H9 (cell line): ENCODE measurements around the gene MED15. TPM values are rescaled to one million over a fixed set of nuclear protein-coding genes. Genes with fewer than 3 reads are reported as not detected.

Experiments
- DNase-seq: peaks from one replicate; pipeline ENCODE4 v3.0.0-alpha.2; 2017
- H2AFZ ChIP-seq: one replicate; pipeline ENCODE4 v1.6.1; 2013; ENCODE audit warnings: mild to moderate bottlenecking, low read length, control low read depth, moderate library complexity
- H2AK5ac ChIP-seq: 2 replicates; pipeline ENCODE4 v1.6.1; 2013; ENCODE audit warnings: low read length, control low read depth, mixed read lengths; ENCODE audit not compliant: insufficient read length
- H2BK120ac ChIP-seq: one replicate; pipeline ENCODE4 v1.6.1; 2013; ENCODE audit warnings: low read depth, mild to moderate bottlenecking, low read length, control low read depth, inconsistent platforms; ENCODE audit not compliant: poor library complexity, severe bottlenecking
- H2BK12ac ChIP-seq: 2 replicates; pipeline ENCODE4 v1.6.1; 2013; ENCODE audit warnings: low read length, control low read depth, mixed read lengths, low read depth; ENCODE audit not compliant: insufficient read length
- H2BK15ac ChIP-seq: 2 replicates; pipeline ENCODE4 v1.6.1; 2013; ENCODE audit warnings: low read depth, low read length, control low read depth
- H2BK20ac ChIP-seq: one replicate; pipeline ENCODE4 v1.6.1; 2013; ENCODE audit warnings: low read depth, mild to moderate bottlenecking, low read length, control low read depth, inconsistent platforms; ENCODE audit not compliant: poor library complexity, severe bottlenecking
- H2BK5ac ChIP-seq: 2 replicates; pipeline ENCODE4 v1.6.1; 2013; ENCODE audit warnings: low read length, control low read depth, mixed read lengths; ENCODE audit not compliant: insufficient read length
- H3K14ac ChIP-seq: 2 replicates; pipeline ENCODE4 v1.6.1; 2013; ENCODE audit warnings: low read length, control low read depth; ENCODE audit not compliant: insufficient read depth
- H3K18ac ChIP-seq: 2 replicates; pipeline ENCODE4 v1.6.1; 2013; ENCODE audit warnings: low read depth, mild to moderate bottlenecking, mixed read lengths, low read length, control low read depth; ENCODE audit not compliant: insufficient read length
- H3K23ac ChIP-seq: 2 replicates; pipeline ENCODE4 v1.6.1; 2013; ENCODE audit warnings: low read length, control low read depth, mixed read lengths, low read depth; ENCODE audit not compliant: insufficient read length
- H3K23me2 ChIP-seq: 2 replicates; pipeline ENCODE4 v1.6.1; 2013; ENCODE audit warnings: low read depth, mild to moderate bottlenecking, mixed read lengths, low read length, control low read depth; ENCODE audit not compliant: insufficient read length, poor library complexity, severe bottlenecking
- H3K27ac ChIP-seq: 2 replicates; pipeline ENCODE4 v1.5.1; 2013; ENCODE audit warnings: low read length, control low read depth, mixed read lengths, low read depth; ENCODE audit not compliant: insufficient read length
- H3K27me3 ChIP-seq: 2 replicates; pipeline ENCODE4 v1.6.1; 2013; ENCODE audit warnings: low read length, control low read depth, inconsistent platforms; ENCODE audit not compliant: insufficient read depth
- H3K4ac ChIP-seq: 2 replicates; pipeline ENCODE4 v1.6.1; 2013; ENCODE audit warnings: low read depth, mild to moderate bottlenecking, control low read depth, inconsistent platforms, low read length, moderate library complexity
- H3K4me1 ChIP-seq: 2 replicates; pipeline ENCODE4 v1.6.1; 2013; ENCODE audit warnings: low read length, control low read depth, inconsistent platforms; ENCODE audit not compliant: insufficient read depth
- H3K4me2 ChIP-seq: 2 replicates; pipeline ENCODE4 v1.6.1; 2013; ENCODE audit warnings: low read length, control low read depth, mixed read lengths; ENCODE audit not compliant: insufficient read length, insufficient read depth
- H3K56ac ChIP-seq: 2 replicates; pipeline ENCODE4 v1.6.1; 2013; ENCODE audit warnings: low read depth, mild to moderate bottlenecking, mixed read lengths, low read length, control low read depth; ENCODE audit not compliant: insufficient read length
- H3K79me1 ChIP-seq: 2 replicates; pipeline ENCODE4 v1.6.1; 2013; ENCODE audit warnings: low read depth, mild to moderate bottlenecking, moderate library complexity, low read length, control low read depth, inconsistent platforms; ENCODE audit not compliant: insufficient read depth, poor library complexity, severe bottlenecking
- H3K79me2 ChIP-seq: 2 replicates; pipeline ENCODE4 v1.6.1; 2013; ENCODE audit warnings: low read length, control low read depth, inconsistent platforms; ENCODE audit not compliant: insufficient read depth
- H3K9ac ChIP-seq: 2 replicates; pipeline ENCODE4 v1.6.1; 2013; ENCODE audit warnings: low read length, control low read depth, mixed read lengths; ENCODE audit not compliant: insufficient read length; ENCODE audit errors: extremely low read depth
- H3K9me3 ChIP-seq: one replicate; pipeline ENCODE4 v1.6.1; 2013; ENCODE audit warnings: low read depth, low read length, inconsistent platforms; ENCODE audit not compliant: control insufficient read depth
- H3T11ph ChIP-seq: one replicate; pipeline ENCODE4 v1.6.1; 2013; ENCODE audit warnings: mild to moderate bottlenecking, low read length, control low read depth, inconsistent platforms
- H4K20me1 ChIP-seq: one replicate; pipeline ENCODE4 v1.6.1; 2013; ENCODE audit not compliant: control insufficient read depth, insufficient read length, insufficient read depth
- H4K5ac ChIP-seq: 2 replicates; pipeline ENCODE4 v1.6.1; 2013; ENCODE audit warnings: low read depth, mild to moderate bottlenecking, mixed read lengths, low read length, control low read depth; ENCODE audit not compliant: insufficient read length
- H4K8ac ChIP-seq: replicated peaks from 2 replicates; pipeline ENCODE4 v1.6.1; 2013; ENCODE audit warnings: low read length, control low read depth, mixed read lengths, low read depth; ENCODE audit not compliant: insufficient read length
- H4K91ac ChIP-seq: 2 replicates; pipeline ENCODE4 v1.6.1; 2013; ENCODE audit warnings: low read depth, mild to moderate bottlenecking, moderate library complexity, mixed read lengths, low read length, control low read depth; ENCODE audit not compliant: insufficient read length
- H3K27ac Mint-ChIP-seq, 3 experiments: 2 replicates in 2 of 3; 3 replicates in 1 of 3; pipeline ENCODE4 v1.8.0; 2020 to 2021; ENCODE audit warnings: mixed read lengths in 3 of 3, mild to moderate bottlenecking in 1 of 3, moderate library complexity in 1 of 3
- H3K27me3 Mint-ChIP-seq: 2 replicates; pipeline ENCODE4 v1.8.0; 2021; ENCODE audit warnings: low read depth, mild to moderate bottlenecking, moderate library complexity, mixed read lengths
- H3K36me3 Mint-ChIP-seq, 3 experiments: 2 replicates in 2 of 3; 3 replicates in 1 of 3; pipeline ENCODE4 v1.8.0; 2020 to 2021; ENCODE audit warnings: low read depth in 3 of 3, mixed read lengths in 3 of 3; ENCODE audit not compliant: insufficient read depth in 1 of 3
- H3K4me1 Mint-ChIP-seq, 2 experiments: 2 replicates each; pipeline ENCODE4 v1.8.0; 2020; ENCODE audit warnings: mixed read lengths in 2 of 2
- H3K4me3 Mint-ChIP-seq, 2 experiments: 2 replicates in 1 of 2; 3 replicates in 1 of 2; pipeline ENCODE4 v1.8.0; 2020 to 2021; ENCODE audit warnings: mild to moderate bottlenecking in 2 of 2, mixed read lengths in 2 of 2, moderate library complexity in 1 of 2
- H3K9me3 Mint-ChIP-seq, 2 experiments: 2 replicates in 1 of 2; 3 replicates in 1 of 2; pipeline ENCODE4 v1.8.0; 2020; ENCODE audit warnings: mild to moderate bottlenecking in 2 of 2, mixed read lengths in 2 of 2, moderate library complexity in 1 of 2
- CTCF ChIP-seq: fragments of 200-600 bp; sonication (generic); conservative IDR thresholded peaks from 3 replicates; pipeline ENCODE4 v1.8.0; 2021; ENCODE audit warnings: antibody characterized with exemption, mild to moderate bottlenecking
- WGBS: extraction: QIAGEN DNeasy Blood & Tissue Kit; methylation state at CpG from one replicate; pipeline ENCODE4 v1.1.7; 2013; ENCODE audit warnings: missing lambda C conversion rate, low lambda C conversion rate, mixed read lengths; ENCODE audit not compliant: insufficient read length; ENCODE audit errors: extremely low coverage; 5-methylcytosine and 5-hydroxymethylcytosine counted together
- total RNA-seq: library from RNA; stranded (reverse); gene quantifications from 2 replicates; pipeline ENCODE4 v1.2.1, GENCODE V29; 2021

MED15 gene
- total RNA-seq, 1 experiment from 2014 or later, result 47.4 TPM

- Histone ChIP-seq H4K5ac (no peak overlapping the region), H3K4me1 (no peaks in the 10 kb centered on the region), H3K27me3 (no peaks in the 10 kb centered on the region), H3K4me2 (no peak overlapping the region), H4K8ac (no peak overlapping the region), H3K79me2 (no peaks in the 10 kb centered on the region), H3T11ph (no peak overlapping the region), H2BK12ac (no peak overlapping the region), H3K79me1 (peaks cover 2% of the 10 kb centered on the region), H2AFZ (no peak overlapping the region), H2BK20ac (no peak overlapping the region), H2BK15ac (no peak overlapping the region), H2BK120ac (no peak overlapping the region), H4K20me1 (no peaks in the 10 kb centered on the region), H4K91ac (no peak overlapping the region), H3K18ac (no peak overlapping the region), H3K56ac (no peak overlapping the region), H2AK5ac (no peak overlapping the region), H3K9me3 (no peaks in the 10 kb centered on the region), H3K4ac (no peak overlapping the region), H3K23ac (no peak overlapping the region), H3K27ac (no peak overlapping the region), H2BK5ac (no peak overlapping the region), H3K14ac (no peak overlapping the region), H3K23me2 (no peaks in the 10 kb centered on the region), H3K9ac (no peak overlapping the region)
- H3K27me3 Mint-ChIP-seq, result no peaks in the 10 kb centered on the region
- H3K9me3 Mint-ChIP-seq, result no peaks in the 10 kb centered on the region
- peaks cover 0 to 10% of the 10 kb centered on the region in 2 experiments; a peak in 3 of 4 replicates for H3K4me1 Mint-ChIP-seq
- no CpG with 5 or more reads among the region's 3 CpGs for WGBS
- no peak for DNase-seq
- TF ChIP-seq CTCF, result no peak
- no peak overlapping the region for H3K27ac Mint-ChIP-seq
- H3K4me3 Mint-ChIP-seq, result no peak overlapping the region
- H3K36me3 Mint-ChIP-seq, result peaks cover 28 to 60% (median 47%) of the 10 kb centered on the region in 3 experiments
These were observed 34.6 kb downstream of the MED15 start for GRCh38 chr22:20542055-20542454.
